ENCODE results near the gene USF3.

The USF3 gene

GRCh38 chr3:113695431-113695785 lies 1.0 kb downstream of the USF3 start:
- no peak for DNase-seq (ENCODE audit: low read depth, low spot score)
- peak overlapping the region; percentile 73 for H3K4me3 ChIP-seq (ENCODE audit: low read depth, low read length)
- TF ChIP-seq CTCF (IDR thresholded peaks at IDR 0.05; ENCODE audit: insufficient read depth, low read length, missing control alignments), result no peak
- POLR2A ChIA-PET, result interaction anchor here (1.2 kb wide), 1 partner anchor 1133 kb away, joined by 3 read pairs; the partner anchor contains the start of genes ATG3 and SLC35A5
- CTCF ChIA-PET, result interaction anchor here (1.2 to 2.0 kb wide), 2 partner anchors 41 to 50 kb away, joined by 3 to 6 read pairs; no protein-coding TSS in a partner anchor

GRCh38 chr3:113690482-113690881 lies 6.0 kb downstream of the USF3 start:
- CTCF ChIA-PET, result no interaction called here
- POLR2A ChIA-PET, result no interaction called here
- TF ChIP-seq CTCF (IDR thresholded peaks at IDR 0.05; ENCODE audit: insufficient read depth, low read length, missing control alignments), result no peak
- no peak overlapping the region for H3K4me3 ChIP-seq (ENCODE audit: low read depth, low read length)
- no peak for DNase-seq (ENCODE audit: low read depth, low spot score)

- no peak for TF ChIP-seq CTCF (IDR thresholded peaks at IDR 0.05; ENCODE audit: insufficient read depth, low read length, missing control alignments)
- ChIA-PET CTCF (interaction anchor here (1.5 kb wide), 1 partner anchor 36 kb away, joined by 3 read pairs; no protein-coding TSS in a partner anchor), POLR2A (no interaction called here)
- H3K4me3 ChIP-seq (ENCODE audit: low read depth, low read length), result no peak overlapping the region
- peak; percentile 12 for DNase-seq (ENCODE audit: low read depth, low spot score)
Observed at GRCh38 chr3:113685956-113686721, 10.3 kb downstream of the USF3 start.

- no peak for TF ChIP-seq CTCF (IDR thresholded peaks at IDR 0.05; ENCODE audit: insufficient read depth, low read length, missing control alignments)
- ChIA-PET POLR2A (no interaction called here), CTCF (interaction anchor here (1.5 kb wide), 1 partner anchor 35 kb away, joined by 3 read pairs; no protein-coding TSS in a partner anchor)
- no peak overlapping the region for H3K4me3 ChIP-seq (ENCODE audit: low read depth, low read length)
- no peak for DNase-seq (ENCODE audit: low read depth, low spot score)
Observed at GRCh38 chr3:113685124-113685523, 11.3 kb downstream of the USF3 start.

- H3K4me3 ChIP-seq (ENCODE audit: low read depth, low read length), result no peak overlapping the region
- TF ChIP-seq CTCF (IDR thresholded peaks at IDR 0.05; ENCODE audit: insufficient read depth, low read length, missing control alignments), result no peak
- DNase-seq (ENCODE audit: low read depth, low spot score), result no peak
- CTCF ChIA-PET, result interaction anchor here (0.6 to 1.5 kb wide), 2 partner anchors 10 to 34 kb away, joined by 3 to 4 read pairs; no protein-coding TSS in a partner anchor
- POLR2A ChIA-PET, result no interaction called here
Observed at GRCh38 chr3:113684271-113684819, 12.1 kb downstream of the USF3 start.

- ChIA-PET POLR2A (no interaction called here), CTCF (no interaction called here)
- TF ChIP-seq CTCF (IDR thresholded peaks at IDR 0.05; ENCODE audit: insufficient read depth, low read length, missing control alignments), result no peak
- DNase-seq (ENCODE audit: low read depth, low spot score), result no peak
- no peak overlapping the region for H3K4me3 ChIP-seq (ENCODE audit: low read depth, low read length)
Observed at GRCh38 chr3:113678773-113679172, 17.7 kb downstream of the USF3 start.

All from AG04449 (cell line).